Gastroesophageal sphincter (tissue), 4 donors: Measurements from ENCODE around the gene SERPINB6. TPM values are rescaled to one million over a fixed set of nuclear protein-coding genes. Genes with fewer than 3 reads are reported as not detected.

Source experiments
- ATAC-seq: fragments of 150-250 bp; one replicate; pipeline ENCODE4 v1.9.1; 2016; ENCODE audit warnings: mild to moderate bottlenecking, moderate library complexity
- H3K27ac ChIP-seq, 4 donors: fragments of 200-600 bp; sonication (generic) in 3 of 4; 1 replicate in 3 of 4; 2 replicates in 1 of 4; pipeline ENCODE4 v1.5.1; 2016 to 2019
- H3K27me3 ChIP-seq: fragments of 200-600 bp; sonication (generic); one replicate; pipeline ENCODE4 v1.5.1; 2019
- H3K36me3 ChIP-seq, 2 donors: fragments of 200-600 bp; sonication (generic); one replicate each; pipeline ENCODE4 v1.5.1; 2019; ENCODE audit warnings: control low read depth in 1 of 2
- H3K4me1 ChIP-seq, 3 donors: fragments of 200-600 bp; sonication (generic); 1 replicate in 2 of 3; 2 replicates in 1 of 3; pipeline ENCODE4 v1.5.1; 2016 to 2019; ENCODE audit warnings: control low read depth in 2 of 3
- H3K4me3 ChIP-seq, 2 donors: fragments of 200-600 bp; sonication (generic); one replicate each; pipeline ENCODE4 v1.5.1; 2019; ENCODE audit warnings: mild to moderate bottlenecking in 1 of 2, moderate library complexity in 1 of 2
- H3K9me3 ChIP-seq, 3 donors: fragments of 200-600 bp; sonication (generic); one replicate each; pipeline ENCODE4 v1.5.1; 2017 to 2019; ENCODE audit warnings: control low read depth in 2 of 3
- CTCF ChIP-seq, 4 experiments: fragments of 200-600 bp in 2 of 4; fragments of 450-650 bp in 2 of 4; sonication (generic) in 1 of 4; IDR thresholded peaks; one replicate each; pipeline ENCODE4 v1.5.1; 2017 to 2019; ENCODE audit warnings: antibody characterized with exemption in 4 of 4, mild to moderate bottlenecking in 2 of 4, moderate library complexity in 2 of 4
- EP300 ChIP-seq: sonication (generic); formaldehyde crosslinking; IDR thresholded peaks from one replicate; pipeline ENCODE4 v1.6.1; 2017; ENCODE audit warnings: antibody characterized with exemption, mild to moderate bottlenecking
- POLR2A ChIP-seq, 2 donors: fragments of 450-650 bp; IDR thresholded peaks; one replicate each; pipeline ENCODE4 v1.6.1; 2017; ENCODE audit warnings: antibody characterized with exemption in 2 of 2, mild to moderate bottlenecking in 2 of 2, moderate library complexity in 1 of 2
- POLR2AphosphoS5 ChIP-seq: sonication (generic); formaldehyde crosslinking; IDR thresholded peaks from one replicate; pipeline ENCODE4 v1.6.1; 2017; ENCODE audit warnings: antibody characterized with exemption
- WGBS, 2 donors: methylation state at CpG; one replicate each; pipeline ENCODE4 v1.1.5; 2018; ENCODE audit warnings: low coverage in 1 of 2; 5-methylcytosine and 5-hydroxymethylcytosine counted together
- total RNA-seq, 4 donors: library from RNA; depleted of rRNA; stranded (reverse); fragments of >200 nt; gene quantifications; one replicate each; pipeline ENCODE4 v1.1.0, GENCODE V29; 2016

Gene SERPINB6
- total RNA-seq, 4 donors from 2014 or later, result 130 to 154 (median 143) TPM

DNA sequence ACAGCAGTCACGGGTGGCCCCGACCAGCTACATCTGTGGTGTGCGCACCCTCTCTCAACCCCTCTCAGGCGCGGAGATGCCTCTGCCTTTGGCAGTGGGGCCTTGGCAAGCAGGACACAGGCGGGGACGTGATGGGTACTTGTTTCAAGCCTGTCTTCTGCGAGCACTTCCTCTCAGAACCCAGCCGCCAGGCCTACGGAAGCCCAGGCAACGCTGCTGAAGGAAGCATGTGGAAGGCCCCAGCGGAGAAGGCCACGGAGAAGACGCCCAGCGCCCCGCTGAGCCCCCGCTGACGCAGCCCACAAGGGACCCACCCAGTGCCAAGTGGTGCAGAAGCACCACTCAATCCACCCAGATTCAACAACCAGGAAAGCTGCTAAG lies 13.0 kb downstream of the SERPINB6 start:
- H3K4me3 ChIP-seq, result no peak overlapping the region
- peak; percentile 14 for ATAC-seq
- H3K27ac ChIP-seq, result peak overlapping the region in 3 of 4 donors; percentile 19 to 70 (median 64)
- 80% methylated on average over 1 of the region's 18 CpGs; no CpG with 5 or more reads in 1 of the 2 donors for WGBS, 2 donors
- no peak for TF ChIP-seq POLR2AphosphoS5
- no peak for TF ChIP-seq CTCF (IDR thresholded peaks at IDR 0.05)
- TF ChIP-seq EP300, result no peak
- TF ChIP-seq POLR2A (IDR thresholded peaks at IDR 0.05), result no peak
- no peaks in the 10 kb centered on the region for H3K27me3 ChIP-seq
- H3K4me1 ChIP-seq, result peaks cover 0 to 71% (median 25%) of the 10 kb centered on the region in 3 donors
- H3K9me3 ChIP-seq, result no peaks in the 10 kb centered on the region
- peaks cover 0 to 44% of the 10 kb centered on the region in 2 donors for H3K36me3 ChIP-seq

DNA sequence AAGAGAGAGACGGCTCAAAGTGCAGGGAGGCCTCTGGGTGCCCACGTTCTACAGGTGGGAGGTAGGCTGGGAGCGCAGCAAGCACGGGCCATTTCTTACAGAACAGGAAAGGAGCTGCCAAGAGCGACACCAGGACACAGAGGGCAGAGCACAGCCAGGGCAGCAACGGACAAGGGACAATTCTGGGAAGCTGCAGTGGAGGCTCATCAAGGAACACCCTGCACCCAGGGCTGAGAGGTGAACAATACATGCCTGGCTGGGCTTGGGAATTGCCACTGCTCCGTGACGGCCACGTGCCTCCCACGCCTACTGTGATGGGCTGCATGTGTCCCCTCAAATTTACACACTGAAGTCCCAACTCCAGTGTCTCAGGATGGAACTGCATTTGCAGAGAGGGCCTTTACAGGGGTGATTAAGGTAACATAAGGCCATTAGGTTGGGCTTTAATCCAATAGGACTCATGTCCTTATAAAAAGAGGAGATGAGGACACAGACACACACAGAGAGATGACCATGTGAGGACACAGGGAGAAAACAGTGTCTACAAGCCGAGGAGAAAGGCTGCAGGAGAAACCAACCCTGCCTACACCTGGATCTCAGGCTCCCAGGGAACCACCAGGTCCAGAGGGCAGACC lies 13.6 kb downstream of the SERPINB6 start:
- ATAC-seq, result peak; percentile 14
- TF ChIP-seq CTCF (IDR thresholded peaks at IDR 0.05) (no peak), POLR2A (IDR thresholded peaks at IDR 0.05) (no peak), POLR2AphosphoS5 (no peak), EP300 (no peak)
- peaks cover 0 to 46% of the 10 kb centered on the region in 2 donors for H3K36me3 ChIP-seq
- peak overlapping the region in 3 of 4 donors; percentile 59 to 70 (median 64) for H3K27ac ChIP-seq
- no peaks in the 10 kb centered on the region for H3K9me3 ChIP-seq
- no peaks in the 10 kb centered on the region for H3K27me3 ChIP-seq
- no peak overlapping the region for H3K4me3 ChIP-seq
- H3K4me1 ChIP-seq, result peaks cover 0 to 71% (median 22%) of the 10 kb centered on the region in 3 donors
- WGBS, 2 donors, result 90% methylated on average over 2 of the region's 11 CpGs; no CpG with 5 or more reads in 1 of the 2 donors

GRCh38 chr6:2956930-2957685 lies 14.3 kb downstream of the SERPINB6 start:
- no peak overlapping the region for H3K4me3 ChIP-seq
- WGBS, 2 donors, result 17 to 58% methylated on average over 2 to 5 of the region's 5 CpGs
- TF ChIP-seq POLR2AphosphoS5, result no peak
- no peak for TF ChIP-seq CTCF (IDR thresholded peaks at IDR 0.05)
- no peak for TF ChIP-seq POLR2A (IDR thresholded peaks at IDR 0.05)
- no peak for TF ChIP-seq EP300
- no peak for ATAC-seq
- H3K4me1 ChIP-seq, result peaks cover 0 to 71% (median 20%) of the 10 kb centered on the region in 3 donors
- H3K9me3 ChIP-seq, result no peaks in the 10 kb centered on the region
- peak overlapping the region in 3 of 4 donors; percentile 59 to 70 (median 64) for H3K27ac ChIP-seq
- H3K27me3 ChIP-seq, result no peaks in the 10 kb centered on the region
- peaks cover 0 to 46% of the 10 kb centered on the region in 2 donors for H3K36me3 ChIP-seq

- Histone ChIP-seq H3K4me3 (peak overlapping the region in 1 of 2 donors; percentile 27), H3K27ac (peak overlapping the region in 3 of 4 donors; percentile 78 to 81 (median 81)), H3K27me3 (no peaks in the 10 kb centered on the region), H3K4me1 (peaks cover 0 to 45% (median 11%) of the 10 kb centered on the region in 3 donors), H3K36me3 (peaks cover 0 to 71% of the 10 kb centered on the region in 2 donors), H3K9me3 (no peaks in the 10 kb centered on the region)
- TF ChIP-seq EP300 (no peak), CTCF (IDR thresholded peaks at IDR 0.05) (no peak), POLR2AphosphoS5 (no peak), POLR2A (IDR thresholded peaks at IDR 0.05) (no peak)
- no peak for ATAC-seq
- WGBS, 2 donors, result 83 to 93% methylated on average over 4 to 6 of the region's 12 CpGs
These were observed 18.3 kb downstream of the SERPINB6 start for GRCh38 chr6:2953098-2953497.
